ENCODE results near the gene COL24A1.
A peak's percentile ranks its signal among the peaks of the same experiment; 100 is the strongest.

GRCh38 chr1:85692730-85693314 is 463.8 kb downstream of the COL24A1 start:
- no peak for TF ChIP-seq EGR1 (IDR thresholded peaks at IDR 0.05; ENCODE audit: low read depth)
- TF ChIP-seq EZH2 (IDR thresholded peaks at IDR 0.05), result no peak
- TF ChIP-seq CTCF (IDR thresholded peaks at IDR 0.05 in 2 of 3, conservative IDR thresholded peaks at IDR 0.05 in 1 of 3; ENCODE audit: borderline replicate concordance in 1 of 3, insufficient read depth in 1 of 3, low read depth in 2 of 3, low read length in 2 of 3), result peak; percentile 34 to 81 (median 67); a peak in 4 of 6 replicates
- TF ChIP-seq YY1 (IDR thresholded peaks at IDR 0.05; ENCODE audit: extremely low read depth, insufficient replicate concordance, low read depth, low read length), result no peak
- TF ChIP-seq REST (IDR thresholded peaks at IDR 0.05; ENCODE audit: low read depth), result no peak
- no peak for TF ChIP-seq EZH2phosphoT487 (IDR thresholded peaks at IDR 0.05; ENCODE audit: borderline replicate concordance)
- no peak for TF ChIP-seq SRF (IDR thresholded peaks at IDR 0.05; ENCODE audit: low read depth)
- no peak for TF ChIP-seq POLR2AphosphoS5 (IDR thresholded peaks at IDR 0.05; ENCODE audit: low read depth, low read length)
- no peak for TF ChIP-seq CEBPB (IDR thresholded peaks at IDR 0.05; ENCODE audit: low read depth)
- no peak for TF ChIP-seq ATF3 (IDR thresholded peaks at IDR 0.05)

Data from HCT116 (cell line).